Natural killer cell treated with Interleukin-12 subunit alpha and Interleukin-12 subunit beta and Interleukin-15 and Interleukin-18, amount 100 ng/mL, for 72 hours (primary cell): ENCODE results near the gene MLC1. TPM values are rescaled to one million over a fixed set of nuclear protein-coding genes. Genes with fewer than 3 reads are reported as not detected.

Experiments
- ATAC-seq, 2 donors: fragments of 150-1000 bp; cut with Tn5 transposase in 1 of 2; sonication (Bioruptor Pico), chemical (Tn5 transposase) in 1 of 2; 2 replicates each; pipeline ENCODE4 v1.10.0; 2021
- DNase-seq: peaks from one replicate; pipeline ENCODE4 v3.0.0; 2022; ENCODE audit warnings: low spot score
- H3K27ac Mint-ChIP-seq, 2 donors: 1 replicate in 1 of 2; 2 replicates in 1 of 2; pipeline ENCODE4 v1.8.0; 2022; ENCODE audit warnings: mixed read lengths in 2 of 2, mild to moderate bottlenecking in 1 of 2, moderate library complexity in 1 of 2
- H3K27me3 Mint-ChIP-seq, 2 donors: 1 replicate in 1 of 2; 2 replicates in 1 of 2; pipeline ENCODE4 v1.8.0; 2022; ENCODE audit warnings: mixed read lengths in 2 of 2
- H3K36me3 Mint-ChIP-seq: one replicate; pipeline ENCODE4 v1.8.0; 2022; ENCODE audit warnings: mixed read lengths
- H3K4me1 Mint-ChIP-seq, 2 donors: 1 replicate in 1 of 2; 2 replicates in 1 of 2; pipeline ENCODE4 v1.8.0; 2022; ENCODE audit warnings: low read depth in 2 of 2, mixed read lengths in 2 of 2, mild to moderate bottlenecking in 1 of 2
- H3K4me3 Mint-ChIP-seq: one replicate; pipeline ENCODE4 v1.8.0; 2022; ENCODE audit warnings: mixed read lengths
- H3K9me3 Mint-ChIP-seq: 2 replicates; pipeline ENCODE4 v1.8.0; 2022; ENCODE audit warnings: mixed read lengths
- total RNA-seq, 2 donors: library from RNA; stranded (reverse); gene quantifications; one replicate each; pipeline ENCODE4 v1.2.3, GENCODE V29; 2022

MLC1 gene
- total RNA-seq, 2 donors from 2014 or later, result 4.5 to 14.8 TPM

- Mint-ChIP-seq H3K4me1 (no peaks in the 10 kb centered on the region), H3K4me3 (no peak overlapping the region), H3K27ac (no peak overlapping the region), H3K36me3 (no peaks in the 10 kb centered on the region), H3K9me3 (no peaks in the 10 kb centered on the region), H3K27me3 (no peaks in the 10 kb centered on the region)
- ATAC-seq, result no peak
- no peak for DNase-seq
Observed at GRCh38 chr22:50063589-50064393, 21.4 kb downstream of the MLC1 start.

DNA sequence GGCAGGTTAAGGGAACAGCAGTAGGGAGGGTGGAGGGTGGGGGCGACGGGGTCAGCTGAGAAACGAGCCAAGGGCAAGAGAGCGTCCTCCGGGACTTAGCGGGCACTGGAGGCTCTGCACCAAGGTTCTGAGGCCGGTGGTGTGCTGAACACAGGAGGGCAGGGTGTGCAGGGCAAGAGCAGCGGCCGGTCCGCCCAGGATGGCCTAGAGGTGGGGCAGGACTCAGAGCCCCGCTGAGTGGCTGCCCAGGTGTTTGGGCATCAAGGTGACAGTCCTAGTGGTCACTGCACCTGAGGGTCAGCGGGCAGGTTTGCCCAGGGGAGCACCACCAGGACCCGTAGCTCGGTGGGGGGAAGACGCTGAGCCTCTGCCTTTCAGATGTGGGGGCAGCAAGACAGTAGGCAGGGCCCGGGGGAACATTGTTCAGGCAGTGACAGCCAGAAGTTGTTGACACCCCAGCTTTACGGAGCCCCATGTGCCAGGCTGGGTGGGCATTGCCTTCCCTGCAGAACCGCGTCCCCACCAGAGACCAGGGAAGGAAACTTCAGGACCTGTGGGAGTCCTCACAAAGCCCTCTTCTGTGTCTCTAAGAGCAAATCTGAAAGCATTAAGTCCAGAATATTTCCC lies 22.6 kb downstream of the MLC1 start:
- Mint-ChIP-seq H3K9me3 (no peaks in the 10 kb centered on the region), H3K4me1 (no peaks in the 10 kb centered on the region), H3K36me3 (no peaks in the 10 kb centered on the region), H3K27ac (no peak overlapping the region), H3K27me3 (peaks cover 0 to 3% of the 10 kb centered on the region in 2 donors), H3K4me3 (no peak overlapping the region)
- peak; percentile 55 for DNase-seq
- ATAC-seq, result no peak

DNA sequence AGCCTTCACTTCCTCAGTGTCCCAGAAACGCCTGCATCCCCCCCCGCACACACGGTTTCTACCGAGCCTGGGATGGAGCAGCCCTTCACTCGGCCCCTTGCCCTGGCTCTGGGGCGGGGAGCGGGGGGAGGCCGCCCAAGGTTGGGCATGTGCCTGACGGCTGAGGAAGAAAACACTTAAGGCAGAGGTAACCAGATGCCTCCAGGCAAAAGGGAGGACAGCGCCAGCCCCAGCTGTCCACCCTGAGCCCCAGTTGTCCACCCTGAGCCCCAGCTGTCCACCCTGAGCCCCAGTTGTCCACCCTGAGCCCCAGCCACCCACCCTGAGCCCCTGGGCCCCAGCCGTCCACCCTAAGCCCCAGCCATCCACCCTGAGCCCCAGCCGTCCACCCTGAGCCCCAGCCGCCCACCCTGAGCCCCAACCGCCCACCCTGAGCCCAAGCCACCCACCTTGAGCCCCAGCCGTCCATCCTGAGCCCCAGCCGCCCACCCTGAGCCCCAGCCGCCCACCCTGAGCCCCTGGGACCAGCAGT lies 23.3 kb downstream of the MLC1 start:
- Mint-ChIP-seq H3K36me3 (no peaks in the 10 kb centered on the region), H3K27me3 (peaks cover 0 to 3% of the 10 kb centered on the region in 2 donors), H3K27ac (no peak overlapping the region), H3K9me3 (no peaks in the 10 kb centered on the region), H3K4me1 (no peaks in the 10 kb centered on the region), H3K4me3 (no peak overlapping the region)
- no peak for DNase-seq
- ATAC-seq, result no peak

GRCh38 chr22:50061141-50061823 lies 23.9 kb downstream of the MLC1 start:
- Mint-ChIP-seq H3K27ac (no peak overlapping the region), H3K9me3 (no peaks in the 10 kb centered on the region), H3K27me3 (peaks cover 0 to 3% of the 10 kb centered on the region in 2 donors), H3K4me1 (no peaks in the 10 kb centered on the region), H3K36me3 (no peaks in the 10 kb centered on the region), H3K4me3 (no peak overlapping the region)
- DNase-seq, result peak; percentile 55
- ATAC-seq, result no peak

- no peak for ATAC-seq
- Mint-ChIP-seq H3K27me3 (peaks cover 0 to 3% of the 10 kb centered on the region in 2 donors), H3K9me3 (no peaks in the 10 kb centered on the region), H3K4me3 (no peak overlapping the region), H3K36me3 (no peaks in the 10 kb centered on the region), H3K4me1 (no peaks in the 10 kb centered on the region), H3K27ac (no peak overlapping the region)
- DNase-seq, result peak; percentile 54
Observed at GRCh38 chr22:50060441-50061140, 24.6 kb downstream of the MLC1 start.

GRCh38 chr22:50059881-50060262 lies 25.4 kb downstream of the MLC1 start:
- Mint-ChIP-seq H3K4me3 (no peak overlapping the region), H3K9me3 (no peaks in the 10 kb centered on the region), H3K27me3 (peaks cover 0 to 3% of the 10 kb centered on the region in 2 donors), H3K36me3 (no peaks in the 10 kb centered on the region), H3K27ac (no peak overlapping the region), H3K4me1 (no peaks in the 10 kb centered on the region)
- ATAC-seq (no peak), DNase-seq (peak; percentile 39)

DNA sequence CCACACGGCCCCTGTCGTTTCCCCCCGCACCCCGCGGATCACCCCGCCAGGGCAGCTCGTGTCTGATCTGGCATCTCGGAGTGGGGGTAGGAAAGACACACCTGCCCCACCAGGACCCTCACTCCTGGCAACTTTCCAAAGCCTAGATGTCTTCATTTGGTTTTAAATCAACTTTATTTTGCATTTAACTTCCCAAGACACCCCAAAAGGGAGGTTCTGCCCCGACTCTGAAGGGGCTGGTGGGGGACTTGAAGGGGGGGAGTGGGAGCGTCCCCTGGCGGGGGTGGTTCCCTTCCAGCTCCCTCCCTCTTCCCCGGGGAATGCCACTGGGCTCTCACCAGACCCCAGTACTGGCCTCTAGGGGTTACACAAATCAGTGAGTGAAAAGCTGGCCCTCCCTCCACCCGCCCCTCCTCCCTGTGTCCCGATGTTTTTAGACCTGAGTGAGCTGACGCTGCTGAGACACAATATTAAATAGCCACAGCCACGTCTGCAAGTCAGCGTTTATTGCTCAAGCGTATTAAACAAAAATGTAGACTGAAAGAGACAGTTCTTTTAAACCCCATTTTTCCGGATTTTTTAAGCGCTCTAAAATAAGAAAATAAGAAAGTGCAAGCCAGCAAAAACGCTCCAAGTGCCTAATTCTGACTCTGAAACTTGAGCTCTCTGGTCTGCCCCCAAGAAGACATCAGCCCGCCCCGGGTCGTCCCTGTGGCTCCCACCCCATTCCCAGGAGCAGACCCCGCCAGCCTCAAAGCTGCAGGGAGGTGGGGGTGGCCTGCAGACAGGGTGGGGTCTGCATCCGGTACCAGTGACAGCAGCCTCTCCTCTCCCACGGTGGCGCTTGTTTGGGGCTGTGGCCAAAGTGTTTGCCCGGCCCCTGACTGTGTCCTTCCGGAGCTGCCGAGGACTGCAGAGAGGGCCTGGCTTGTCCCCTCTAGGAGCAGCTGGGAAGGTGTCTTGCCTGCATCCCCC lies 26.0 kb downstream of the MLC1 start:
- DNase-seq (peak; percentile 48), ATAC-seq (no peak)
- no peaks in the 10 kb centered on the region for H3K9me3 Mint-ChIP-seq
- H3K27ac Mint-ChIP-seq, result no peak overlapping the region
- H3K4me3 Mint-ChIP-seq, result no peak overlapping the region
- H3K27me3 Mint-ChIP-seq, result peaks cover 0 to 3% of the 10 kb centered on the region in 2 donors
- no peaks in the 10 kb centered on the region for H3K4me1 Mint-ChIP-seq
- no peaks in the 10 kb centered on the region for H3K36me3 Mint-ChIP-seq

DNA sequence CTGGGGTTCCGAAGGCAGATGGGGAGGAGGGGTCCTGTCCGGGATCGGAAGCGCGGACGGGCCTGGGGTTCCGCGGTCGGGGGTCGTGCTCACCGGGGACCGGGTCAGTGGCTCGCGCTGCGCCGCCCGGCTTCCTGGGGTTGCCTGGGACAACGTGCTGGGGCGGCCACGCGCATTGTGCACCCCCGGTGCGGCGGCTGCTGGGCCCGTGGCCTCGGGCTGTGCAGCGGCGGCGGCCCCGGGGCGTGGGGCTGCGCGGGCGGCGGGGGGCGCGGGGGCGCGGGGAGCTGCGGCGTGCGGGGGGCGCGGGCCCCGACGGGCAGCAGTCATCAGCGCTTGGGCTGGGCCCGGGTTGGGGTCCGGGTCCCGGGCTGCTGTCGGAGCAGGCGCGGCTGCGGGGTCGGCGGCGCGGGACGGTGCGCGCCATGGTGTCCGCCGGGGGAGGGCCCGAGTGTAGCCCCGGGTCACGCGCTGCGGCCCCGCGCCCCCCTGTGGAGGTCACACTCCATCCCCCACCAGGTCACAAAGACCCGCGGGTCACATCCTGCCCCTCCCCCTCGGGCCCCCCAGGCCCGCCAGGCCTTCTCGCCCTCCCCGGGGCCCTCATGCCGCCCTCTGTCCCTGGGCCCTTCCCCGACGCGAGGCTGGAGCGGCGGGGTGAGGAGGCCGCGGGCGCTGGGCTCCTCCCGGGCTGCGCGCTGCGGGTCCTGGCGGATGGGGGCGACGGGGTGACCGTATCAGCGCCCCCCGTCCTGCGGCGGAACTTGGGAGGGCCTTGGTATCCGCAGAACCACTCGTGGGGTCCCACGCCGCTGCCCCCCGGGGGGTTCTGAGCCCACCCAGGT lies 26.9 kb downstream of the MLC1 start, which contains the start of gene TTLL8:
TSS of gene TTLL8 (minus strand) at position 238 of the 845 bp plus-strand sequence.
- Mint-ChIP-seq H3K4me1 (no peaks in the 10 kb centered on the region), H3K36me3 (no peaks in the 10 kb centered on the region), H3K27me3 (peaks cover 0 to 3% of the 10 kb centered on the region in 2 donors), H3K9me3 (no peaks in the 10 kb centered on the region), H3K4me3 (no peak within 1 kb of the TSS), H3K27ac (no peak within 1 kb of the TSS)
- peak; percentile 60 for DNase-seq
- no peak for ATAC-seq

- Mint-ChIP-seq H3K36me3 (no peaks in the 10 kb centered on the region), H3K9me3 (no peaks in the 10 kb centered on the region), H3K27me3 (peaks cover 0 to 3% of the 10 kb centered on the region in 2 donors), H3K27ac (no peak overlapping the region), H3K4me1 (no peaks in the 10 kb centered on the region), H3K4me3 (no peak overlapping the region)
- ATAC-seq (no peak), DNase-seq (peak; percentile 16)
Observed at GRCh38 chr22:50057278-50058060, 27.8 kb downstream of the MLC1 start.

GRCh38 chr22:50056214-50056972 lies 28.8 kb downstream of the MLC1 start:
- H3K27ac Mint-ChIP-seq, result no peak overlapping the region
- no peak overlapping the region for H3K4me3 Mint-ChIP-seq
- no peaks in the 10 kb centered on the region for H3K9me3 Mint-ChIP-seq
- H3K36me3 Mint-ChIP-seq, result no peaks in the 10 kb centered on the region
- H3K27me3 Mint-ChIP-seq, result peaks cover 0 to 3% of the 10 kb centered on the region in 2 donors
- DNase-seq (no peak), ATAC-seq (no peak)
- no peaks in the 10 kb centered on the region for H3K4me1 Mint-ChIP-seq

- Mint-ChIP-seq H3K4me1 (no peaks in the 10 kb centered on the region), H3K9me3 (no peaks in the 10 kb centered on the region), H3K36me3 (no peaks in the 10 kb centered on the region), H3K4me3 (no peak overlapping the region), H3K27ac (no peak overlapping the region), H3K27me3 (peaks cover 0 to 3% of the 10 kb centered on the region in 2 donors)
- ATAC-seq (no peak), DNase-seq (no peak)
Observed at GRCh38 chr22:50053861-50054260, 31.4 kb downstream of the MLC1 start.
